ENCODE measurements around the gene OR6B1. TPM values are rescaled to one million over a fixed set of nuclear protein-coding genes. Genes with fewer than 3 reads are reported as not detected.

The OR6B1 gene
- total RNA-seq, 1 experiment from 2014 or later: not detected

DNA sequence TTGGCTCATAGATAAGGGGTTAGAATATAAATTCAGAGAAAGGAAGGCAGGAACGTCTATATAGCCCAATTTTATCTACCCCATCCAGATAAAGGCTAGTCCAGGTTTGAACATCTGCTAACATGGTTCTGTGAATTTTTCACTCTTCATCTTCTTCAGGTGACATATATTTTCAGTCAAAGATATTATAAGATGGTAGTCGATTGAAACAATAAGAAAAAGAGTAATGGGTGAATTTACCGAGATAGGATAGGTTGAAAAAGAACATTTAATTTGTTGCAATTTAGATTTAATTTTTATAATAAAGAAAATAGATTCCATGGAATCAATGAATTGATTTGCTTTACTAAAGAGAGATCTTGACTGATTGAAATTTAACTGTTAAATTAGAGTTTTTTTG is 45.6 kb upstream of the OR6B1 start, which contains the start of gene OR2F1:
OR2F1 (plus strand) TSS at position 301 of the 400 bp plus-strand sequence. CDS start 5,127 bp downstream, outside the sequence.
- TF ChIP-seq, protein P1, sequence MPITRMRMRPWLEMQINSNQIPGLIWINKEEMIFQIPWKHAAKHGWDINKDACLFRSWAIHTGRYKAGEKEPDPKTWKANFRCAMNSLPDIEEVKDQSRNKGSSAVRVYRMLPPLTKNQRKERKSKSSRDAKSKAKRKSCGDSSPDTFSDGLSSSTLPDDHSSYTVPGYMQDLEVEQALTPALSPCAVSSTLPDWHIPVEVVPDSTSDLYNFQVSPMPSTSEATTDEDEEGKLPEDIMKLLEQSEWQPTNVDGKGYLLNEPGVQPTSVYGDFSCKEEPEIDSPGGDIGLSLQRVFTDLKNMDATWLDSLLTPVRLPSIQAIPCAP (CRISPR knock-in tag; IDR thresholded peaks at IDR 0.05): no peak
- TF ChIP-seq FOXP1 (CRISPR knock-in tag; IDR thresholded peaks at IDR 0.05; ENCODE audit: borderline replicate concordance): no peak
- TF ChIP-seq PRRX2 (CRISPR knock-in tag; IDR thresholded peaks at IDR 0.05): no peak
- no peak for TF ChIP-seq ELF4 (CRISPR knock-in tag; IDR thresholded peaks at IDR 0.05; ENCODE audit: low read depth)
- no peak for TF ChIP-seq JUN (CRISPR knock-in tag; IDR thresholded peaks at IDR 0.05)
- TF ChIP-seq ZNF219 (CRISPR knock-in tag; IDR thresholded peaks at IDR 0.05; ENCODE audit: borderline replicate concordance): no peak
- TF ChIP-seq, protein P2, sequence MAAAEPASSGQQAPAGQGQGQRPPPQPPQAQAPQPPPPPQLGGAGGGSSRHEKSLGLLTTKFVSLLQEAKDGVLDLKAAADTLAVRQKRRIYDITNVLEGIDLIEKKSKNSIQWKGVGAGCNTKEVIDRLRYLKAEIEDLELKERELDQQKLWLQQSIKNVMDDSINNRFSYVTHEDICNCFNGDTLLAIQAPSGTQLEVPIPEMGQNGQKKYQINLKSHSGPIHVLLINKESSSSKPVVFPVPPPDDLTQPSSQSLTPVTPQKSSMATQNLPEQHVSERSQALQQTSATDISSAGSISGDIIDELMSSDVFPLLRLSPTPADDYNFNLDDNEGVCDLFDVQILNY (CRISPR knock-in tag; IDR thresholded peaks at IDR 0.05): no peak
- TF ChIP-seq, protein P3, sequence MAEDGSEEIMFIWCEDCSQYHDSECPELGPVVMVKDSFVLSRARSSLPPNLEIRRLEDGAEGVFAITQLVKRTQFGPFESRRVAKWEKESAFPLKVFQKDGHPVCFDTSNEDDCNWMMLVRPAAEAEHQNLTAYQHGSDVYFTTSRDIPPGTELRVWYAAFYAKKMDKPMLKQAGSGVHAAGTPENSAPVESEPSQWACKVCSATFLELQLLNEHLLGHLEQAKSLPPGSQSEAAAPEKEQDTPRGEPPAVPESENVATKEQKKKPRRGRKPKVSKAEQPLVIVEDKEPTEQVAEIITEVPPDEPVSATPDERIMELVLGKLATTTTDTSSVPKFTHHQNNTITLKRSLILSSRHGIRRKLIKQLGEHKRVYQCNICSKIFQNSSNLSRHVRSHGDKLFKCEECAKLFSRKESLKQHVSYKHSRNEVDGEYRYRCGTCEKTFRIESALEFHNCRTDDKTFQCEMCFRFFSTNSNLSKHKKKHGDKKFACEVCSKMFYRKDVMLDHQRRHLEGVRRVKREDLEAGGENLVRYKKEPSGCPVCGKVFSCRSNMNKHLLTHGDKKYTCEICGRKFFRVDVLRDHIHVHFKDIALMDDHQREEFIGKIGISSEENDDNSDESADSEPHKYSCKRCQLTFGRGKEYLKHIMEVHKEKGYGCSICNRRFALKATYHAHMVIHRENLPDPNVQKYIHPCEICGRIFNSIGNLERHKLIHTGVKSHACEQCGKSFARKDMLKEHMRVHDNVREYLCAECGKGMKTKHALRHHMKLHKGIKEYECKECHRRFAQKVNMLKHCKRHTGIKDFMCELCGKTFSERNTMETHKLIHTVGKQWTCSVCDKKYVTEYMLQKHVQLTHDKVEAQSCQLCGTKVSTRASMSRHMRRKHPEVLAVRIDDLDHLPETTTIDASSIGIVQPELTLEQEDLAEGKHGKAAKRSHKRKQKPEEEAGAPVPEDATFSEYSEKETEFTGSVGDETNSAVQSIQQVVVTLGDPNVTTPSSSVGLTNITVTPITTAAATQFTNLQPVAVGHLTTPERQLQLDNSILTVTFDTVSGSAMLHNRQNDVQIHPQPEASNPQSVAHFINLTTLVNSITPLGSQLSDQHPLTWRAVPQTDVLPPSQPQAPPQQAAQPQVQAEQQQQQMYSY (CRISPR knock-in tag; IDR thresholded peaks at IDR 0.05): no peak
- TF ChIP-seq, protein P4, sequence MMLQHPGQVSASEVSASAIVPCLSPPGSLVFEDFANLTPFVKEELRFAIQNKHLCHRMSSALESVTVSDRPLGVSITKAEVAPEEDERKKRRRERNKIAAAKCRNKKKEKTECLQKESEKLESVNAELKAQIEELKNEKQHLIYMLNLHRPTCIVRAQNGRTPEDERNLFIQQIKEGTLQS (CRISPR knock-in tag; conservative IDR thresholded peaks at IDR 0.05): no peak
- TF ChIP-seq, protein P5, sequence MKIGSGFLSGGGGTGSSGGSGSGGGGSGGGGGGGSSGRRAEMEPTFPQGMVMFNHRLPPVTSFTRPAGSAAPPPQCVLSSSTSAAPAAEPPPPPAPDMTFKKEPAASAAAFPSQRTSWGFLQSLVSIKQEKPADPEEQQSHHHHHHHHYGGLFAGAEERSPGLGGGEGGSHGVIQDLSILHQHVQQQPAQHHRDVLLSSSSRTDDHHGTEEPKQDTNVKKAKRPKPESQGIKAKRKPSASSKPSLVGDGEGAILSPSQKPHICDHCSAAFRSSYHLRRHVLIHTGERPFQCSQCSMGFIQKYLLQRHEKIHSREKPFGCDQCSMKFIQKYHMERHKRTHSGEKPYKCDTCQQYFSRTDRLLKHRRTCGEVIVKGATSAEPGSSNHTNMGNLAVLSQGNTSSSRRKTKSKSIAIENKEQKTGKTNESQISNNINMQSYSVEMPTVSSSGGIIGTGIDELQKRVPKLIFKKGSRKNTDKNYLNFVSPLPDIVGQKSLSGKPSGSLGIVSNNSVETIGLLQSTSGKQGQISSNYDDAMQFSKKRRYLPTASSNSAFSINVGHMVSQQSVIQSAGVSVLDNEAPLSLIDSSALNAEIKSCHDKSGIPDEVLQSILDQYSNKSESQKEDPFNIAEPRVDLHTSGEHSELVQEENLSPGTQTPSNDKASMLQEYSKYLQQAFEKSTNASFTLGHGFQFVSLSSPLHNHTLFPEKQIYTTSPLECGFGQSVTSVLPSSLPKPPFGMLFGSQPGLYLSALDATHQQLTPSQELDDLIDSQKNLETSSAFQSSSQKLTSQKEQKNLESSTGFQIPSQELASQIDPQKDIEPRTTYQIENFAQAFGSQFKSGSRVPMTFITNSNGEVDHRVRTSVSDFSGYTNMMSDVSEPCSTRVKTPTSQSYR (CRISPR knock-in tag; IDR thresholded peaks at IDR 0.05): no peak
- peaks cover 8% of the 10 kb centered on the region; the same call in 1 of the 2 replicates for H3K9me3 Mint-ChIP-seq
- H3K36me3 Mint-ChIP-seq: no peaks in the 10 kb centered on the region
- H3K4me1 Mint-ChIP-seq: peaks cover 14% of the 10 kb centered on the region
- H3K4me3 Mint-ChIP-seq: no peak within 1 kb of the TSS
- H3K27me3 Mint-ChIP-seq (ENCODE audit: low read depth): no peaks in the 10 kb centered on the region; the same call in 1 of the 2 replicates
- H3K27ac Mint-ChIP-seq: no peak within 1 kb of the TSS
- ATAC-seq: no peak
- POLR2A ChIA-PET: no interaction called here
- DNase-seq (ENCODE audit: low spot score): no peak
- CTCF ChIA-PET: no interaction called here

DNA sequence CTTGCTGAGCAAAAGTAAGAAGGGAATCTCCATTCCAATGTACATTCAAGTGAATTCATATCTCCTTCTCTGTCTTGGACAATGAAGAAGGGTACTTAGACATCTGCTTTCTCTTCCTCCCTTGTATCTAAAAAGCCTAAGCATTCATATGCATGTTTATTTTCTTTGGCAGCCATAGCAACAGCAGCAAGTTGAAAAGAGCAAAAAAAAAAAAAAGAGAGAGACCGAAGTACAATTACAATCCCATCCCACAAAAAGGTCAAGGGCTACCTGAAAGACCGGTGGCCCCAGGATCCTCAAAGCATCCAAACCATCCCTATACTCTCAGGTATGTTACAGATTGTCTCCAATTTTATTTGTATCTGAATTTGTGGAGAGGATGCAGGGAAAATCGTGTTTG is 41.3 kb upstream of the OR6B1 start:
- H3K27ac Mint-ChIP-seq: no peak overlapping the region
- no peaks in the 10 kb centered on the region; the same call in 1 of the 2 replicates for H3K27me3 Mint-ChIP-seq (ENCODE audit: low read depth)
- H3K4me1 Mint-ChIP-seq: peaks cover 14% of the 10 kb centered on the region
- CTCF ChIA-PET: no interaction called here
- H3K36me3 Mint-ChIP-seq: no peaks in the 10 kb centered on the region
- H3K9me3 Mint-ChIP-seq: peaks cover 16% of the 10 kb centered on the region
- POLR2A ChIA-PET: no interaction called here
- no peak for DNase-seq (ENCODE audit: low spot score)
- H3K4me3 Mint-ChIP-seq: no peak overlapping the region
- no peak for ATAC-seq
- TF ChIP-seq, protein P6, sequence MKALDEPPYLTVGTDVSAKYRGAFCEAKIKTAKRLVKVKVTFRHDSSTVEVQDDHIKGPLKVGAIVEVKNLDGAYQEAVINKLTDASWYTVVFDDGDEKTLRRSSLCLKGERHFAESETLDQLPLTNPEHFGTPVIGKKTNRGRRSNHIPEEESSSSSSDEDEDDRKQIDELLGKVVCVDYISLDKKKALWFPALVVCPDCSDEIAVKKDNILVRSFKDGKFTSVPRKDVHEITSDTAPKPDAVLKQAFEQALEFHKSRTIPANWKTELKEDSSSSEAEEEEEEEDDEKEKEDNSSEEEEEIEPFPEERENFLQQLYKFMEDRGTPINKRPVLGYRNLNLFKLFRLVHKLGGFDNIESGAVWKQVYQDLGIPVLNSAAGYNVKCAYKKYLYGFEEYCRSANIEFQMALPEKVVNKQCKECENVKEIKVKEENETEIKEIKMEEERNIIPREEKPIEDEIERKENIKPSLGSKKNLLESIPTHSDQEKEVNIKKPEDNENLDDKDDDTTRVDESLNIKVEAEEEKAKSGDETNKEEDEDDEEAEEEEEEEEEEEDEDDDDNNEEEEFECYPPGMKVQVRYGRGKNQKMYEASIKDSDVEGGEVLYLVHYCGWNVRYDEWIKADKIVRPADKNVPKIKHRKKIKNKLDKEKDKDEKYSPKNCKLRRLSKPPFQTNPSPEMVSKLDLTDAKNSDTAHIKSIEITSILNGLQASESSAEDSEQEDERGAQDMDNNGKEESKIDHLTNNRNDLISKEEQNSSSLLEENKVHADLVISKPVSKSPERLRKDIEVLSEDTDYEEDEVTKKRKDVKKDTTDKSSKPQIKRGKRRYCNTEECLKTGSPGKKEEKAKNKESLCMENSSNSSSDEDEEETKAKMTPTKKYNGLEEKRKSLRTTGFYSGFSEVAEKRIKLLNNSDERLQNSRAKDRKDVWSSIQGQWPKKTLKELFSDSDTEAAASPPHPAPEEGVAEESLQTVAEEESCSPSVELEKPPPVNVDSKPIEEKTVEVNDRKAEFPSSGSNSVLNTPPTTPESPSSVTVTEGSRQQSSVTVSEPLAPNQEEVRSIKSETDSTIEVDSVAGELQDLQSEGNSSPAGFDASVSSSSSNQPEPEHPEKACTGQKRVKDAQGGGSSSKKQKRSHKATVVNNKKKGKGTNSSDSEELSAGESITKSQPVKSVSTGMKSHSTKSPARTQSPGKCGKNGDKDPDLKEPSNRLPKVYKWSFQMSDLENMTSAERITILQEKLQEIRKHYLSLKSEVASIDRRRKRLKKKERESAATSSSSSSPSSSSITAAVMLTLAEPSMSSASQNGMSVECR (CRISPR knock-in tag; IDR thresholded peaks at IDR 0.05; ENCODE audit: borderline replicate concordance): no peak
- no peak for TF ChIP-seq NFATC4 (CRISPR knock-in tag; IDR thresholded peaks at IDR 0.05)
- TF ChIP-seq, protein P7, sequence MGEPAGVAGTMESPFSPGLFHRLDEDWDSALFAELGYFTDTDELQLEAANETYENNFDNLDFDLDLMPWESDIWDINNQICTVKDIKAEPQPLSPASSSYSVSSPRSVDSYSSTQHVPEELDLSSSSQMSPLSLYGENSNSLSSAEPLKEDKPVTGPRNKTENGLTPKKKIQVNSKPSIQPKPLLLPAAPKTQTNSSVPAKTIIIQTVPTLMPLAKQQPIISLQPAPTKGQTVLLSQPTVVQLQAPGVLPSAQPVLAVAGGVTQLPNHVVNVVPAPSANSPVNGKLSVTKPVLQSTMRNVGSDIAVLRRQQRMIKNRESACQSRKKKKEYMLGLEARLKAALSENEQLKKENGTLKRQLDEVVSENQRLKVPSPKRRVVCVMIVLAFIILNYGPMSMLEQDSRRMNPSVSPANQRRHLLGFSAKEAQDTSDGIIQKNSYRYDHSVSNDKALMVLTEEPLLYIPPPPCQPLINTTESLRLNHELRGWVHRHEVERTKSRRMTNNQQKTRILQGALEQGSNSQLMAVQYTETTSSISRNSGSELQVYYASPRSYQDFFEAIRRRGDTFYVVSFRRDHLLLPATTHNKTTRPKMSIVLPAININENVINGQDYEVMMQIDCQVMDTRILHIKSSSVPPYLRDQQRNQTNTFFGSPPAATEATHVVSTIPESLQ (CRISPR knock-in tag; IDR thresholded peaks at IDR 0.05): no peak
- TF ChIP-seq, protein P8, sequence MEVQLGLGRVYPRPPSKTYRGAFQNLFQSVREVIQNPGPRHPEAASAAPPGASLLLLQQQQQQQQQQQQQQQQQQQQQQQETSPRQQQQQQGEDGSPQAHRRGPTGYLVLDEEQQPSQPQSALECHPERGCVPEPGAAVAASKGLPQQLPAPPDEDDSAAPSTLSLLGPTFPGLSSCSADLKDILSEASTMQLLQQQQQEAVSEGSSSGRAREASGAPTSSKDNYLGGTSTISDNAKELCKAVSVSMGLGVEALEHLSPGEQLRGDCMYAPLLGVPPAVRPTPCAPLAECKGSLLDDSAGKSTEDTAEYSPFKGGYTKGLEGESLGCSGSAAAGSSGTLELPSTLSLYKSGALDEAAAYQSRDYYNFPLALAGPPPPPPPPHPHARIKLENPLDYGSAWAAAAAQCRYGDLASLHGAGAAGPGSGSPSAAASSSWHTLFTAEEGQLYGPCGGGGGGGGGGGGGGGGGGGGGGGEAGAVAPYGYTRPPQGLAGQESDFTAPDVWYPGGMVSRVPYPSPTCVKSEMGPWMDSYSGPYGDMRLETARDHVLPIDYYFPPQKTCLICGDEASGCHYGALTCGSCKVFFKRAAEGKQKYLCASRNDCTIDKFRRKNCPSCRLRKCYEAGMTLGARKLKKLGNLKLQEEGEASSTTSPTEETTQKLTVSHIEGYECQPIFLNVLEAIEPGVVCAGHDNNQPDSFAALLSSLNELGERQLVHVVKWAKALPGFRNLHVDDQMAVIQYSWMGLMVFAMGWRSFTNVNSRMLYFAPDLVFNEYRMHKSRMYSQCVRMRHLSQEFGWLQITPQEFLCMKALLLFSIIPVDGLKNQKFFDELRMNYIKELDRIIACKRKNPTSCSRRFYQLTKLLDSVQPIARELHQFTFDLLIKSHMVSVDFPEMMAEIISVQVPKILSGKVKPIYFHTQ (CRISPR knock-in tag; IDR thresholded peaks at IDR 0.05): no peak
- TF ChIP-seq CREB1 (CRISPR knock-in tag; IDR thresholded peaks at IDR 0.05): no peak

Measured in WTC11 (cell line).